ENCODE measurements around the gene ST8SIA5.

The ST8SIA5 gene

GRCh38 chr18:46736736-46737135 is 20.1 kb downstream of the ST8SIA5 start:
- DNase-seq = no peak

GRCh38 chr18:46736135-46736534 is 20.7 kb downstream of the ST8SIA5 start:
- no peak for DNase-seq

GRCh38 chr18:46734981-46735380 is 21.9 kb downstream of the ST8SIA5 start:
- DNase-seq = no peak

GRCh38 chr18:46733872-46734271 is 23.0 kb downstream of the ST8SIA5 start:
- DNase-seq = no peak

GRCh38 chr18:46732801-46733200 is 24.1 kb downstream of the ST8SIA5 start:
- no peak for DNase-seq

- DNase-seq = no peak
These were observed 24.7 kb downstream of the ST8SIA5 start for GRCh38 chr18:46732201-46732600.

- DNase-seq = no peak
These were observed 25.5 kb downstream of the ST8SIA5 start for GRCh38 chr18:46731316-46731715.

- DNase-seq = no peak
These were observed 28.5 kb downstream of the ST8SIA5 start for GRCh38 chr18:46728219-46728930.

GRCh38 chr18:46727177-46727576 is 29.7 kb downstream of the ST8SIA5 start:
- no peak for DNase-seq

- no peak for DNase-seq
These were observed 31.5 kb downstream of the ST8SIA5 start for GRCh38 chr18:46725310-46725709.

- no peak for DNase-seq
These were observed 32.9 kb downstream of the ST8SIA5 start for GRCh38 chr18:46723856-46724415.

- DNase-seq = no peak
These were observed 34.8 kb downstream of the ST8SIA5 start for GRCh38 chr18:46722051-46722450.

GRCh38 chr18:46721331-46721730 is 35.5 kb downstream of the ST8SIA5 start:
- no peak for DNase-seq

- DNase-seq = no peak
These were observed 36.3 kb downstream of the ST8SIA5 start for GRCh38 chr18:46720521-46720920.

GRCh38 chr18:46720092-46720491 is 36.8 kb downstream of the ST8SIA5 start:
- DNase-seq = no peak

GRCh38 chr18:46719388-46719787 is 37.5 kb downstream of the ST8SIA5 start:
- no peak for DNase-seq

GRCh38 chr18:46718501-46719341 is 38.1 kb downstream of the ST8SIA5 start:
- no peak for DNase-seq

- DNase-seq = no peak
These were observed 40.0 kb downstream of the ST8SIA5 start for GRCh38 chr18:46716827-46717226.

GRCh38 chr18:46716336-46716735 is 40.5 kb downstream of the ST8SIA5 start:
- no peak for DNase-seq

- DNase-seq = no peak
These were observed 41.8 kb downstream of the ST8SIA5 start for GRCh38 chr18:46715062-46715461.

GRCh38 chr18:46712406-46712805 is 44.4 kb downstream of the ST8SIA5 start:
- DNase-seq = no peak

- DNase-seq = no peak
These were observed 45.4 kb downstream of the ST8SIA5 start for GRCh38 chr18:46711444-46711863.

GRCh38 chr18:46706968-46707367 is 49.9 kb downstream of the ST8SIA5 start:
- DNase-seq = no peak

- DNase-seq = no peak
These were observed 51.3 kb downstream of the ST8SIA5 start for GRCh38 chr18:46705521-46705920.
